GM11168 (cell line): ENCODE measurements around the gene MAP3K6.

ENCODE experiments used
- in situ Hi-C: fragments of 300-500 bp; cut with MboI; formaldehyde crosslinking; loops from one replicate; pipeline ENCODE4 v1.12.0; 2022; ENCODE audit warnings: low sequenced_read_pairs; ENCODE audit not compliant: unreplicated experiment

MAP3K6 gene

DNA sequence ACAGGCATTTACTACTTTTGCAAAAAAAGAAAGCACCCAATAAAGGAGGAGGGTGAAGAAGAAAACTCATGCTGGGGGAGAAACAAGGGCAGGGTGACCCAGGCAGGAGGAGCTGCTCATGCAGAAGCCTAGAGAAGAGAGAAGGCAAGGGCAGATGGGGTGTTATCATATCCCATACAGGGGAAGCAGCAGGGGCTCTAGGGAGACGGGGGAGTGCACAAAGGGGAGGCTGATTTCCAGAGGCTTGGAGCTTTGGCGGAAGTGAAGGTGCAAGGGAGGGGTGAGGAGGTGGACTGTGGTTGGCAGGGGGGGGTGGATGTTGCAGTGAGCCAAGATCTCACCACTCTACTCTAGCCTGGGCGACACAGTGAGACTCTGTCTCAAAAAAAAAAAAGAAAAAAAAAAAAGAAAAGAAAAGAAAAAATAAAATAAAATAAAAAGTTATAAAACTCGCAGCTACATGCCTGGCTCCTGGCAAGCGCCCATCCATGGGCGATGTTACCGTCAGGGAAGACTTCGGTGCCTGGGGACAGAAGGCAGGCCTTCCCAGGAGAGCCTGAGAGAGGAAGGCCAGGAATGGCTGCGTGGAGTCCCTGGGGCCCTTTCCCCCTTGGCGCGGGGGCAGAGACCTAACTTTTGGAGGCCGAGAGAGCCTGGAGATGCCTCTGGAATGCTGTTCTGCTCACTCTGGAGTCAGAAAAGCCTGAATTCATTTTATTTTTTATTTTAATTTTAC lies 11.2 kb upstream of the MAP3K6 start:
- in situ Hi-C loops, result no loop called here

DNA sequence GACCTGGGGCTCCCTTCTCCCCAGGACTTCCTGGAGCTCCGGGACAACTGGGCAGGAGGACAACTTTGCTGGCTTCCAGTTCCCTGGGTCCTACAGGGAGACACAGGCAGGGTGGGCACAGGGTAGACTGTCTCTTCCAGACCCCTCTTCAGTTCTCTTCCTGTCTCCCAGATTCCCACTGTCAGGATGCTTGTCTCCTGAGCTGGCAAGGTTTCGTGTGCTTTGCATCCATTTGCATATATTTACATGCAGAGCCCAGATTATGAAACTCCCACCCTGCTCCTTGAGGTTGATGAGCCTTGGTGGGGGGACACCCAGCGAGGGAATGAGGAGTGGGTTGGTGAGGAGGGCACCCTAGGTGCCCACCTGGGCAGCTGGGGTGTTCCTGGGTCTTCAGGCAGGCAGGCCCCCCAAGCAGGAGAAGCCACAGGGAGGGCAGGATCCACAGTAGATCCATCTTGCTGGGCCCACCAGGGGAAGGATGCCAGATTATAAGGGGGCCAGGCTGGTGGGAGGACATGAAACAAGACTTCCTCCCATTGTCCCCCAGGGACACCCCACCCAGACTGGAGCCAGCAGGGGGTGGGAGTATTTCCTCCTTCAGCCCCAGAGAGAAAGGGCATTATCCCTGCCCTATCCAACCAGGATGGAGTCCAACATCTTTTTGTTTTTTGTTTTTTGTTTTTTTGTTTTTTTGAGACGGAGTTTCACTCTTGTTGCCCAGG lies 7.8 kb upstream of the MAP3K6 start, which contains the start of gene FCN3:
FCN3 (minus strand) TSS at position 463 of the 725 bp plus-strand sequence; CDS start at position 457, 6 bp downstream.
- in situ Hi-C loops, result no loop called here

DNA sequence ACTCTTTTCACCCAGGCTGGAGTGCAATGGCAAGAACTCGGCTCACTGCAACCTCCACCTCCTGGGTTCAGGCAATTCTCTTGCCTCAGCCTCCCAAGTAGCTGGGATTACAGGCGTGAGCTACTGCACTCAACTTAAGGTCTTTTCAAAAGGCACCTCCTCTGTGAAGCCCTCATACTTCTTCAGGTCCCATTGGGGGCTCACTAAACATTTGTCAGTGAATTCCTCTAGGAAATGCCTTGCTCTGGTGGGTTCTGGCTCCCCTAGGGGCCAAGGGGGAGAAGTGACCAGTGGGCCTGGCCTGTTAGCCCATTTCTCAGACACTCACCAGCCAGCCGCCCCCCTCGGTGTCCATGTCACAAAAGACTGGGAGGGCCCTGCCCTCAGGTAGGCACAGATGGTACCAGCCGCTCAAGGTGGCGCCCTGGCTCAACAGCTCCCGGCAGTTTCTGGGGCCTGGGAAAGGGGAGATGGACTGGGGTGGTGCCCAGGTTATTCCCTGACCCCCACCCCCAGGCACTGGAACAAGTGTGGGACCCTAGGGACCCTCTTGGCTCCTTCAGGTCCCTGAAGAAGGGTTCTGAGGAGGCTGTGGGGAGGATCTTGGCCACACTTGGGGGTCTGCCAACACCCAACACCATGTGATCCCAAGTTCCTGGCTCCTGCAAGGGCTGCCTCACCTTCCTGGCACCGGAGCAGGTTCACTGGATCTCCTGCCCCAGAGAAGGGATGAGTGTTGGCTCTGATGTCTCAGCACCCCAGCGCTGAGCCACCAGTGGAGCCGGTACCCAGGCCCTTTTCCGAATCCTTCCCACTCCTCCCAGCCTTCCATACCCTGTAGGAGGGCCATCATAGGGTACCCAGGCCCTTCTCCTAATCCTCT lies 6.3 kb upstream of the MAP3K6 start:
- in situ Hi-C loops, result no loop called here

DNA sequence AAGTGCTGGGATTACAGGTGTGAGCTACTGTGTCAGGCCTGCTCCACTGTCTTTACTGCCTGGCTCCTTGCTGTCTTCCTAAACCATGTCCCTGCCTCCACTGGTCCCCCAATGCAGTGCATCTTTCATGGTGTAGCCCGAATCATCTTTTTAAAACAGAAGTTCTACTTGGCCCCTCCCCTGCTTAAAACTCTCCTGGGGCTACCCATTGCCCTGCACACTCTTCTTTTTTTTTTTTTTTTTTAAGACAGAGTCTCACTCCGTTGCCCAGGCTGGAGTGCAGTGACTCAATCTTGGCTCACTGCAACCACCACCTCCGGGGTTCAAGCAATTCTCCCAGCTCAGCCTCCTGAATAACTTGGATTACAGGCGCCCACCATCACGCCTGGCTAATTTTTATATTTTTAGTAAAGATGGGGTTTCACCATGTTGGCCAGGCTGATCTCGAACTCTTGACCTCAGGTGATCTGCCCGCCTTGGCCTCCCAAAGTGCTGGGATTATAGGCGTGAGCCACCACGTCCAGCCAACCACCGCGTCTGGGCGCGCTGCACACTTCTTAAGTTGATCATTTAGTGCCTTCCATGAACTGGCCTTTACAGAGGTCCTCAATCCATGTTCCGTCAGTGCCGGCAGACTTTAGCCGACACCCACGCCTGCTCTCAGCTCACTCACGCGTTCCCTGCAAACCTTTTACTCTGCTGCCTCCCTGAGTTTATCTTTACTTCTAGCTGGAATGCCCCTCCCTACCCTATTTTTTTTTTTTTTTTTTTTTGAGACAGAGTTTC lies 5.5 kb upstream of the MAP3K6 start:
- in situ Hi-C loops, result no loop called here

DNA sequence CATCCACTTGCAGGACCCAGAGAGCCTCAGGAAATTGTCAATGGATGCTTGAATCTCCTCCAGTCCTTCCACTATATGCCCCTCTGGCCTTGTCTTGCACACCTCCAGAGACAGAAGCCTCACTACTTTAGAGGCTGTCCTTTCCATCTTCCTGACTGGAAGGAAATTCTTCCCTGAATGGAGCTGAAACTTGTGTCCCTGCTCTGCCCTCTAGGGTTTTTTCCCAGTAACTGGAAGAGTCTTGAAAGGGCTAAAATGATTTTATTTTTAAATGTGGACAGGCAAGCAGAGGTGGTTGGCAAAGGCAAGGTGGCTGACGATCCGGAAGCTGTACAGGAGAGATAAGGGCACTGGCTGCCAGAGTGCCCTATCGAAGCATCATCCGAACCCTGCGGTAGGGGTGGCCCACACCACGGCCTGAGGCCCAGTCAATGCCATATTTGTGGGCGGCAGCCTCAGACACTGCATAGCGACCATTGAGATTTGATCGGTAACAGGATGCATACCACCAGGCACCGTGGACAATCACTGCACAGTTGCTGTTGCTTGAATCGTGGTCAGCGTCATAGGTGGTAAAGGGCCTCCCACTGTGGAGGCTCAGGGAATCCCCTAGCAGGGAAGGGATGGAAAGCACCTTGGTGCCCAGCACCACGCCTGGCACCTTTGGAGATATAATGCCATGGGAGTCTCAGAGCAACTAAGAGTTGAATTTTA lies 2.3 kb upstream of the MAP3K6 start:
- in situ Hi-C loops, result no loop called here

DNA sequence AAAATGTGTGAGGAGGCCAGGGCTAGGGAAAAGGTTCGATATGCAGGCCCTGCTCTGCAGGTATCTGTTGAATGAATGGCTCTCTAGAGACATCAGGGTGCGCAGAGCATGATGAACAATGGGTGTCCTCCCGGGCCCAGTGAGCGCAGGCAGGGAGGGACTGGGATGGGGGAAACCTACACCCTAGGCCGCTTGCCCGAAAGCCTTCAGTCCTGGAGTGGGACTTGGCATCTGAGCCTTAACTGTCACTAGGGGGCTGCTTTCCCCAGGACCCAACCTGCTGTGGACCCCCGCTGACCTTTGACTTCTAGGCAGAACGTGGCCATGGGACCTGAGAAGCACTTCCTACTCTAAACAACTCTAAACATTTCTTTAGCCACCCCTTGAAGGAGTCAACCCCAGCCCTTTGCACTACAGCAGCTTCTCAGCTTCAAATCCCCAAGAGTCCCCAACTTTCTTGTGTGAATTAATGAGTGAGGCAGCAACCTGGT lies 444 bp upstream of the MAP3K6 start:
- in situ Hi-C loops, result no loop called here

DNA sequence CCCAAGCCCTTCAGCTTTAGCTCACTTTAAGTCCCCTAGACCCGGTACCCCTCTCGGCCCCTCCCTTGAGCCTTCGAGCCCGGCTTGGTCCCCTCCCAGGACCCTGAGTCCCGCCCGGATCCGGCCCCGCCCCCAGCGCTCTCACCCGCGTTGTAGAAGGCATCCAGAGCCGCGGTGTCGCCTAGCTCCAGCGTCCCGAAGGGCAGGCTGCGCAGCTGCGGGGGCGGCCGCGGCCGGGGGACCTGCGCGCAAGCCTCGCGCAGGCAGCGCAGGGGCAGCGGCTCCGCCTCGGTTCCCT lies 699 bp downstream of the MAP3K6 start:
- in situ Hi-C loops, result no loop called here

DNA sequence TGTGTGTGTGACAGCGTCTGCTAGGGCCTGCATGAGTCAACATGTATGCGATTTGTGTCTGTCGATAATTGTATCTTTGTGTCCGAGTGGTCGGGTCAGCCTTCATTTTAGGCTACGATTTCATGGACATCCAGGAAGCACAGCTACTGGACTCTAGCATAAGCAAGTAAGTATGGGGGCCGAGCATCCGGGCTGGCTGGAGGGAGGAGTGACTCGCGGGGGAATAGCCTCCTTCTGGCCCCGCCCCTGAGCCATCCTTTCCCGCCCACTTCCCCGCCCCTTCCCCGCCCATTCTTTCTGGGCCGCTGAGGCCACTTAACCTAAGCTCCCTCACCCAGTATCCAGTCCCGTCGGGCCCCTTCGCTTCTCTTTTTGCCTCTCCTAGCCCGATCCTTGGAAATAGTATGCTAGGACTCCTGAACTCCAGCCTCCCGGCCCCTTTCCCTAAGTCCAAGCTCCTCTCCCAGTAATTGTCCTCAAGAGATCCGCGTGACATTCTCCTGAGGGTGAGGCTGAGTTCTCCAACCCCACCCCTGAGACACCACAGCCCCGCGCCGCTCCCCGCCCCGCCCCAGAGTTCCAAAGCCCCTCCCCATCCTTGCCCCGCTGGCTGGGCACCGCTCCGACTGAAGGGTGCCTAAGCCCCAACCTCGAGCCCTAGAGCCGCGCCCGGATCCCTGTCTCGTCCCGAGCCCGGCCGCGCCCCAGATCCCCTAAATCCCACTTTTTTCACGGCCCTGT lies 1.2 kb downstream of the MAP3K6 start:
- in situ Hi-C loops, result no loop called here

DNA sequence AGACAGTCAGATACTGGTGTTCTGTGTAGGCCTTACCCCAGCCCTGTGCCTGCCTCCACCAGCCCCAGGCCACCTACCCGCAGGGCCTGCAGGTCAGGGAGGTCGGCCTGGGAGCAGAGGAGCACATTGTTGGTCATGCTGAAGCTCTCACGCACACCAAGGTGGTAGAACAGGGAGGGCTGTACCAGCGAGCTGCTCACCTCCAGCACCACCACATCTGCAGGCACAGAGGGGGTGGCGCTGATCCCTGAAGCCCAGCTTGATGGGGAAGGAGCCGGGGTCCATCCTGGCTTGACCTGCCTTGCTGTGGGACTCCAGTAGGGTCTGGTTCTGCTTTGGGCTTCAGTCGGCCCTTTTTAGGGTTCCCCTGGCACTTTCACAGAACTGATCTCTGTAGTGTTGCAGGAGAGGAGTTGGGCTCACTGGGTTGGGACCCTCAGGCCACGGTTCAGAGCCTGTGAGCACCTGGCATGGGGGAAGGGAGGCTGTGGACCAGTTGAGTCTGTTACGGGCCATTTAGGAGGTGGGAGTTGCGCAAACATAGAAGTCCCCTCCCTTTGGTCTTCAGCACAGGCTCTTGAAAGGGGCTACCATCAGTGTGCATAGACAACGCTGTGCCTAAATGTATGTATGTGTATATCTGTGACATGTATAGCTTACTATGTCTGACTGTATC lies 1.9 kb downstream of the MAP3K6 start:
- in situ Hi-C loops, result no loop called here

DNA sequence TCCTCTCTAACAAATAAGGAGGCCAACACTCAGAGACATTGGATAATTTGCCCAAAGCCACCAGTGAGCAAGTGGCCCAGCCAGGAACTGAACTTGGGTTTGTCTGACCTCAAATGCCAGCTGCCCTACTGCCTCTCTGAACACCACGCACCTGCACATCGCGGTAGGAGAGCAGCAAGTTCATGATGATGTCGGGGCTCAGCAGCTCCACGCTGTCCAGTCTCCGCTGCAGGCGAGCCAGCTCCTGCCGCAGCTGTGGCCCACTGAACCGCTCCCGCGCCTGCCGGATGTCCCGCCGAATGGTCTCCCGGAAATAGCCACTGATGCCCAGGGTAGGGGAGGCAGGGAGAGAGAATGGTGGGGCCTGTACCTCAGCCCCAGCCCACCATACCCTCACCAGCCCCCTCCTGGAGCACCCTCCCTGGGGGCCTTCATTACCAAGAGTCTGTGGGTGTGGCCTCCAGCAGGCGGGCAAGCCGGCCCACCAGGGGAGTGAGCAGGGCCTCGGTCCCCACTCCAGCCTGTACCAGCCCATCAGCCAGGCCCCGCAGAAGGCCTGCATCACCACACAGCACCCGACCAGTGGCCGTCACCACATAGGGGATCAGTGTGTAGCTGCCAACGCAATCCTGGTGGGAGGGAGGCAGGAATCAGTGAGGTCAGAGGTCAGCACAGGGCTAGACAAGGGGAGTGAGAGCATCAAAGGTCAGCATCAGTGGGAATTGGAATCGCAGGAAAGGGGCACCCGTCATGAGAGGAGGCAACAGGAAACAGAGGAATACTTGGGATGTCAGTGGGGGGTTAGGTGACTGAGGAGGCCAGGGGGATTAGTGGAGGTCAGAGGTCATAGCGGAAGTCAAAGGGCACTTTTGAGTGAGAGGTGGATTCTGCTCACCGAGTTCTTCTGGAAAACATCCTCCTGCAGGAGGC lies 2.7 kb downstream of the MAP3K6 start:
- in situ Hi-C loops, result no loop called here

DNA sequence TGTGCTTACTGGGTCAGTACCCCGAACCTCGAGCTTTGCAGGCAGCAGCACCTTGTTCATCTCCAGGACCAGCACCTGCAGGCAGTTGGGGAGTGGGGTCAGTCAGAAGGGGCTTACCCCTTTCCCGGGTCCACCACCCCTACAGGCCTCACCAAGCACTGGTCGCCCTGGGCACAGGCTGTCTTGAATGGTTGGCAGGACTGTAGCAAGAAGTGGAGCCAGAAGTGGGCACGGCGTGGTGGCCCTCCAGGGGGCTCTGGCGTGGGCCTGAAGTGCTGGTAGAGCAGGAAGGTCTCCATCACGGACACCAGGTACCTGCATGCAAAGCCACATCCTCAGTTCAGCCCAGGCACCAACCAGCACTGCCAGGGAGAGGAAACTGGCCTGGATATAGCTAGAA lies 5.2 kb downstream of the MAP3K6 start:
- in situ Hi-C loops, result no loop called here

DNA sequence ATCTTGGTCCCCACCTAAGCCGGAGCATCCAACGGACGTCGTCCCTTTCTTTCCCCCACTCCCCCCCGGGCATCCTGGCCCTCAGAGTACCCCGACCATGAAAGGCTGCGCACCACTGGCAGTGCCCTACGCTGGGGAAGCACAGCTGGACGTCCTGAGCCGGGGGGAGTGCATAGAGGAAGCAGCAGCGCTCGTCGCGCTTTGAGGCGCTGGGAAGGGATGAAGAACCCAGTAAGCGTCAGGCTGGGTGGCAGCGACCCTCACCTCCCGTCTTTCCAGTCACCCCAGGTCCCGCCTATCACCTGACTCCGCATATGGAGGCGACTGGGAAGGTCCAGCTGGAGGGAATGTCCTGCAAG lies 5.7 kb downstream of the MAP3K6 start:
- in situ Hi-C loops, result no loop called here

DNA sequence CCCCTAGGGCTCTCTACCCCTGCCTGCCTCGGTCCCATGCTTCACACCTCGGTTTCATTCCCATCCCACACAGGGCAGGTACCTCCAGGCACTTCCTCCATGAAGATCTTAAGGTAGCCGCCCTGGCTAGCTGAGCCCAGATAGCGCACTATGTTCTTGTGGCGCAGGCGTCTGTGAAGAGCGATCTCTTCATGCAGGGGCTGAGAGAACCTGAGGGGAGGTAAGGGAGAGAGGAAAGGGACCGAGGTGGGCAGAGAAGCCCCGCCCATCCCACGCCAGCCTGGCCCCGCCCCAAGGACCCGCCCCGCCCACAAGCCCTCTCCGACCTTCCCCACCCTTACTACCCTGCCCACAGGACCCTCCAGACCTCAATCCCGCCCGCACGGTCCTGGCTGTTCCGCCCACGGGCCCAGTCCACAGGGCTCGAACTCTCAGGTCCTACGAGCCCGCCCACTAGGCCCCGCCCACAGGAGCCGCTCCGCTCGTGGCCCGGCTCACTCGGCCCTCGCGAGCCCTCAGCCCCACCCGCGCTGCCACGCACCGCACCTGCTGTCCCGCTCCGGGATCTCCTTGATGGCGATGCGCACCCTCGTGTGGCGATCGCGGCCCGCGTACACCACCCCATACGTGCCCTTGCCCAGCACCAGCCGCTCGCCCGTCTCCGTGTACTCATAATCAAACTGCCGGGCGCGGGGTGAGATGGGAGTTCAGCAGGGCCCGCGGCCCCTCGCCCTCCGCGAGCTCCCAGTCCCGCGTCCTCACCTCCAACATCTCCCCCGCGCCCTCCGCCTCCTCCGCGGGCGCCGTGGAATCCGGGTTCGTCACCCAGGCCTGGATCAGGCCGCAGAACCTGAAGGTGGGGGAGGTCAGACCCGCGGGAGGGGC lies 6.4 kb downstream of the MAP3K6 start:
- in situ Hi-C loops, result no loop called here

DNA sequence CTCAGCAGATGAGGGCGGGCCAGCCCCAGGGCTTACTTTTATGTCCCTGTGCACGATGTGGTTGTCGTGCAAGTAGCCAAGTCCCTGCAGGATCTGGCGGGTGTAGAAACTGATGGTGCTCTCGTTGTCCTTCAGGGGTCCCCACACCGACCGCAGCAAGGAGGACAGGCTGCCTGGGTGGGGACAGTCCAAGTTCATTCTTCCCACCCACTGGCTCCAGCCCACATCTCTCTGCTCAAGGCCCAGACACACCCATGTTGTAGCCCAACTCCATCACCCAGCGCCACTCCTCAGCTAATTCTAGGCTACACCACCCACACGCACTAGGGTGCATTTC lies 7.0 kb downstream of the MAP3K6 start:
- in situ Hi-C loops, result no loop called here

DNA sequence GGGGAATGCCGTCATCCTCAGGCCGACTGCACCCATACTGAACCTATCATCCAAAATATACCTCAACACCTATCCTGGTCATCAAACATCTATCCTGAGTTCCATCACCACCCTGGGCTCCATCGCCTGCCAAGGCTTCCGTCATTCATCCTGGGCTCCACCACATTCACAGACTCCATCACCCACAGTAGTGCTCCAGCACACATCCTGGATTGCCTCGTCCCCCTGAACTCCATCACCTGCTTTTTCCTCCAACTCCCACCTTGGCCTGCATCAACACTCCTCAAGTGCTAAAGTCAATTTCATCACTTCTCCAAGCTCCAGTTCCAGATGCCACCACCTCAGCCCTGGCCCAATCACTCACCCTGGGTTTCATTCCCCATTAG lies 7.8 kb downstream of the MAP3K6 start:
- in situ Hi-C loops, result no loop called here

DNA sequence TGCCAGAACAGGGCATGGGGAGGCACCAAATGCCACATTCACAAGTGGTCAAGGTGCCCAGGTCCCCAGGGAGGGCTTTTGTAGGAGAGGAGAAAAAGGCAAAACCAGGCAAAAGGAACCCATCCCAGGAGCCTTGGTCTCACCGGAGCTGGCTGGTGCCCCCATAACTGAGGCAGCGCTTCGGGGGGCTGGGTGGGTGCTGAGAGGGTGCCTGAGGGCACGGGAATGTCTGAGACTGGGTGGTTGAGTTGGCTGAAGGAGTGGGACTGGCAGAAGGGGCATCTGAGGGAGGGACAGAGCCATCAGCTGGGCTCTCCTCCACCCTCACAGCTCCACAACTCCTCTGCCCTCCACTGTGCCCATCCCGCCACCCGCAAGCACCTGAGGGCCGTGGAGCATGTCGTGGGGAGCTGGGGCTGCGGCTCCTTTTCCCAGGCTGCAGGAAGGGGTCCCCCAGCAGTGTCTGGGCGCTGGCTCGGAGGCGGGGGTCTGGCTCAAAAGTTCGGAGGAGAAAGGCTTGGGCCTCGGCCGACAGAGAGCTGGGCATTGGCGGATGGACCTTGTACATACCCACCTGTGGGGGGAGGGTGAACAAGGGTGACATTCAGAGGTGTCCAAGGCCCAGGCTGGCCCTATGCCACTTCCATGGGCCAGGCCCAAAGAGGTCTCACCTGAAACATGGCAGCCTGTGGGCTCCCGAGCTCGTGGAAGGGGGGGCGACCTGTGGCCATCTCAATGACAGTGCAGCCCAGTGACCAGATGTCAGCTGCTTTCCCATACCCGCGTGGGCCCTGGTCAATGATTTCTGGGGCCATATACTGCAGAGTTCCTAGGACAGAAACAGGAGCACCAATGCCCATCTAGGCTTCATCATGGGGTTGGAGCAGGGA lies 8.5 kb downstream of the MAP3K6 start:
- in situ Hi-C loops, result no loop called here
